ENCODE measurements around the gene TSEN15.

GRCh38 chr1:184025242-184025675 lies 26.3 kb upstream of the TSEN15 start:
- TF ChIP-seq CREB1 (CRISPR knock-in tag; IDR thresholded peaks at IDR 0.05; ENCODE audit: low read depth) (no peak), POLR2AphosphoS5 (IDR thresholded peaks at IDR 0.05; ENCODE audit: low read depth) (no peak), JUNB (IDR thresholded peaks at IDR 0.05; ENCODE audit: unreplicated experiment) (no peak), EZH2phosphoT487 (IDR thresholded peaks at IDR 0.05; ENCODE audit: unreplicated experiment) (no peak), ZNF114 (CRISPR knock-in tag; IDR thresholded peaks at IDR 0.05) (no peak), REST (IDR thresholded peaks at IDR 0.05; ENCODE audit: unreplicated experiment) (no peak)
- TF ChIP-seq, protein P1, sequence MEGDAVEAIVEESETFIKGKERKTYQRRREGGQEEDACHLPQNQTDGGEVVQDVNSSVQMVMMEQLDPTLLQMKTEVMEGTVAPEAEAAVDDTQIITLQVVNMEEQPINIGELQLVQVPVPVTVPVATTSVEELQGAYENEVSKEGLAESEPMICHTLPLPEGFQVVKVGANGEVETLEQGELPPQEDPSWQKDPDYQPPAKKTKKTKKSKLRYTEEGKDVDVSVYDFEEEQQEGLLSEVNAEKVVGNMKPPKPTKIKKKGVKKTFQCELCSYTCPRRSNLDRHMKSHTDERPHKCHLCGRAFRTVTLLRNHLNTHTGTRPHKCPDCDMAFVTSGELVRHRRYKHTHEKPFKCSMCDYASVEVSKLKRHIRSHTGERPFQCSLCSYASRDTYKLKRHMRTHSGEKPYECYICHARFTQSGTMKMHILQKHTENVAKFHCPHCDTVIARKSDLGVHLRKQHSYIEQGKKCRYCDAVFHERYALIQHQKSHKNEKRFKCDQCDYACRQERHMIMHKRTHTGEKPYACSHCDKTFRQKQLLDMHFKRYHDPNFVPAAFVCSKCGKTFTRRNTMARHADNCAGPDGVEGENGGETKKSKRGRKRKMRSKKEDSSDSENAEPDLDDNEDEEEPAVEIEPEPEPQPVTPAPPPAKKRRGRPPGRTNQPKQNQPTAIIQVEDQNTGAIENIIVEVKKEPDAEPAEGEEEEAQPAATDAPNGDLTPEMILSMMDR (conservative IDR thresholded peaks at IDR 0.05; ENCODE audit: low read depth in 2 of 2): no peak

All from GM23338 (cell line).